Hepatocyte (in vitro differentiated cells): ENCODE data around the gene ARHGAP26. TPM values are rescaled to one million over a fixed set of nuclear protein-coding genes. Genes with fewer than 3 reads are reported as not detected.

Source experiments
- DNase-seq: peaks from one replicate; pipeline ENCODE4 v3.0.0-alpha.2; 2016; ENCODE audit warnings: low spot score
- H2AFZ ChIP-seq: fragments of 200-600 bp; sonication (generic); 2 replicates; pipeline ENCODE4 v1.6.0; 2016; ENCODE audit warnings: antibody characterized with exemption, mild to moderate bottlenecking
- H3K27ac ChIP-seq: fragments of 200-600 bp; sonication (generic); 2 replicates; pipeline ENCODE4 v1.5.1; 2016; ENCODE audit warnings: mild to moderate bottlenecking
- H3K27me3 ChIP-seq: fragments of 200-600 bp; sonication (generic); 2 replicates; pipeline ENCODE4 v1.6.1; 2016
- H3K36me3 ChIP-seq: fragments of 200-600 bp; sonication (generic); replicated peaks from 2 replicates; pipeline ENCODE4 v1.5.1; 2016; ENCODE audit warnings: low read depth; ENCODE audit not compliant: insufficient read depth
- H3K4me1 ChIP-seq: fragments of 200-600 bp; sonication (generic); 2 replicates; pipeline ENCODE4 v1.5.1; 2016; ENCODE audit warnings: mild to moderate bottlenecking, moderate library complexity; ENCODE audit not compliant: insufficient read depth
- H3K4me2 ChIP-seq: fragments of 200-600 bp; sonication (generic); 2 replicates; pipeline ENCODE4 v1.6.0; 2016
- H3K4me3 ChIP-seq: fragments of 200-600 bp; sonication (generic); 2 replicates; pipeline ENCODE4 v1.5.1; 2016; ENCODE audit warnings: mild to moderate bottlenecking
- H3K79me2 ChIP-seq: fragments of 200-600 bp; sonication (generic); 2 replicates; pipeline ENCODE4 v1.6.0; 2017; ENCODE audit warnings: mild to moderate bottlenecking
- H3K9me2 ChIP-seq: fragments of 200-600 bp; sonication (generic); replicated peaks from 2 replicates; pipeline ENCODE4 v1.6.0; 2017; ENCODE audit warnings: mild to moderate bottlenecking; ENCODE audit not compliant: insufficient read depth
- H3K9me3 ChIP-seq: fragments of 200-600 bp; sonication (generic); 2 replicates; pipeline ENCODE4 v1.5.1; 2016; ENCODE audit warnings: low read depth, mild to moderate bottlenecking
- H4K20me1 ChIP-seq: fragments of 200-600 bp; sonication (generic); 2 replicates; pipeline ENCODE4 v1.6.0; 2016; ENCODE audit warnings: mild to moderate bottlenecking; ENCODE audit not compliant: insufficient read depth, poor library complexity, severe bottlenecking
- CTCF ChIP-seq: fragments of 200-600 bp; sonication (generic); IDR thresholded peaks from 2 replicates; pipeline ENCODE4 v1.5.1; 2016; ENCODE audit warnings: antibody characterized with exemption, mild to moderate bottlenecking; ENCODE audit not compliant: poor library complexity
- EZH2 ChIP-seq: fragments of 200-600 bp; sonication (generic); IDR thresholded peaks from 2 replicates; pipeline ENCODE4 v1.6.1; 2016; ENCODE audit warnings: antibody characterized with exemption, mild to moderate bottlenecking, borderline replicate concordance
- EZH2phosphoT487 ChIP-seq: fragments of 200-600 bp; sonication (generic); IDR thresholded peaks from one replicate; pipeline ENCODE4 v1.6.1; 2018; ENCODE audit warnings: antibody characterized with exemption, mild to moderate bottlenecking, low read depth, moderate library complexity; ENCODE audit not compliant: unreplicated experiment, severe bottlenecking
- WGBS: methylation state at CpG from one replicate; pipeline ENCODE4 v1.1.6; 2016; ENCODE audit warnings: low lambda C conversion rate; ENCODE audit errors: missing lambda C conversion rate; 5-methylcytosine and 5-hydroxymethylcytosine counted together
- polyA plus RNA-seq: library from polyadenylated mRNA; unstranded; fragments of >200 nt; fragmentation: Nextera tagmentation; extraction: Ambion mirVana; gene quantifications from 2 replicates; pipeline ENCODE4 v1.2.1, GENCODE V29; 2016
- total RNA-seq: library from RNA; depleted of rRNA; stranded (reverse); fragments of >200 nt; gene quantifications from 2 replicates; pipeline ENCODE4 v1.2.3, GENCODE V29; 2014

Gene ARHGAP26
- total and polyA plus RNA-seq, 2 experiments from 2014 or later, result 16.5 to 19.8 TPM

DNA sequence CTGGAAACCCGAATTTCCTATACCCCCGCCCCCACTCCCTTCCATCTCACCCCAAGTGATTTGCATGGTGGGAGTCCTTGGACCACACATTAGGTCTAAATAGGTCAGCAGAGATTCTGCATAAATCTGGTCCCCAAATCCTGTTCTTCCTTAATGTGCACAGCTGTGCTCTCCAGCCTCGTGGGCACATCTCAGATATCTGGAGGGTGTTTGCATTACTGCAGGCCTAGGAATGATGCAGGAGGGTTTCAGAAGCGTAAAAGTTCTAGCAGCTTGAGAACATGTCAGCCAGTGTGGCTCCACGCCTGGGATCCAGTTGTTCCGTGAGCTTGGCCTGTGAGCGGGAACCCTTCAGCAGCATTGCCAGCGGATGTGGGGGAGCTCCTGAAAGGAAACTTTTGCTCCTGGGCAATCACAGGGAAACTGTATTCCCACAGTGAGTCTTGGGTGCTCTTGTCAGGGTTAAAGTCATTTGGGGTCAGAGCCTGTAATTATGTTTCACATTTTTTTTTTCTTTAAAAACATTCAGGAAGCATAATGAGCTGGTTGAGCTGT lies 12.9 kb downstream of the ARHGAP26 start:
- Histone ChIP-seq H3K79me2 (peaks cover 56% of the 10 kb centered on the region), H4K20me1 (no peaks in the 10 kb centered on the region), H3K27ac (no peak overlapping the region), H3K27me3 (no peaks in the 10 kb centered on the region), H3K4me3 (no peak overlapping the region), H3K9me2 (no peaks in the 10 kb centered on the region), H3K36me3 (no peaks in the 10 kb centered on the region), H2AFZ (no peak overlapping the region), H3K9me3 (no peaks in the 10 kb centered on the region), H3K4me1 (peaks cover 20% of the 10 kb centered on the region), H3K4me2 (no peak overlapping the region)
- WGBS, result 87% methylated on average over 8 of the region's 8 CpGs
- no peak for DNase-seq
- TF ChIP-seq EZH2phosphoT487 (no peak), CTCF (no peak), EZH2 (no peak)

DNA sequence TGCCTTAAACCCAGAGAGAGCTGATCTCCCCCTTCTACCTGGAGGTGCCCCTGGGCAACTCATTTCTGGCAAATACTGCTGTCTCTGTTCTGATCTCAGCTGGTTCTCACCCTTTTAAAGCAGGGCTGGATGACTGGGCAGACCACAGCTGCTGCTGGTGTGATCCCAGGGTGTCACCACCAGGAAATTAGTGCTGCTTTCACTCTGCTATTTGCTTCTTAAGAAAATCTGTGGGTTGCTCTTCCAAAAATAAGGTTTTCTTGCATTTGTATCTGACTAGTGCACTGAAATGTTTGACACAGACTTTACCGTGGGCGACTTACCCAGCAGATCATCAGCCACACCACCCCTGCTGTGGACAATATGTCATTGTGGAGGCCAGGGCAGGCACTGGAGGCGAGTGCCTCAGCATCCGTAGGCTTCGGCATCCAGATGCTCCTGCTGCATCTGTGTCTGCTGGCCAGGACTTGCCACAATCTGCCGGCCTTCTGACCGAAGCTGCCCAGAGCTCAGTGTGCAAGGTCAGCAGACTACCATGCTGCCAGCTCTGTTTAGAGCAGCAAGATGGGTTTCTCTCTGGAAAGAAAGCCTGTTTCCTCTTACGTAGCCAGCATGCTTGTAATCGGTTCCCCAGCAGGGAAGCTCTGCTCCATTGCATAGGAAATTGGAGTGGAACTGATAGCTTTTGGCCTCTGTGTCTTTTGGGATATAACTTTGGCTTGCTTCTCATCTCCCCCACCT lies 13.6 kb downstream of the ARHGAP26 start:
- no peak overlapping the region for H3K4me2 ChIP-seq
- no peak for DNase-seq

GRCh38 chr5:142784401-142784955 lies 14.3 kb downstream of the ARHGAP26 start:
- H3K9me3 ChIP-seq, result no peaks in the 10 kb centered on the region
- H3K4me1 ChIP-seq, result peaks cover 7% of the 10 kb centered on the region
- H3K4me3 ChIP-seq, result no peak overlapping the region
- no peak for DNase-seq
- H3K27me3 ChIP-seq, result no peaks in the 10 kb centered on the region
- no peak overlapping the region for H3K4me2 ChIP-seq
- H2AFZ ChIP-seq, result no peak overlapping the region
- H3K27ac ChIP-seq, result no peak overlapping the region
- TF ChIP-seq EZH2phosphoT487 (no peak), CTCF (no peak), EZH2 (no peak)
- H3K9me2 ChIP-seq, result no peaks in the 10 kb centered on the region
- 87% methylated on average over 7 of the region's 7 CpGs for WGBS
- H3K36me3 ChIP-seq, result no peaks in the 10 kb centered on the region
- H4K20me1 ChIP-seq, result no peaks in the 10 kb centered on the region
- peaks cover 55% of the 10 kb centered on the region for H3K79me2 ChIP-seq

More for the DNA sequence above, 13.6 kb downstream of the ARHGAP26 start:
- H3K4me1 ChIP-seq, result peaks cover 14% of the 10 kb centered on the region
- 80% methylated on average over 9 of the region's 9 CpGs for WGBS
- H3K36me3 ChIP-seq, result no peaks in the 10 kb centered on the region
- H3K9me2 ChIP-seq, result no peaks in the 10 kb centered on the region
- no peaks in the 10 kb centered on the region for H3K27me3 ChIP-seq
- H3K4me3 ChIP-seq, result no peak overlapping the region
- TF ChIP-seq EZH2 (no peak), CTCF (no peak), EZH2phosphoT487 (no peak)
- no peaks in the 10 kb centered on the region for H3K9me3 ChIP-seq
- H3K79me2 ChIP-seq, result peaks cover 52% of the 10 kb centered on the region
- H4K20me1 ChIP-seq, result no peaks in the 10 kb centered on the region
- no peak overlapping the region for H3K27ac ChIP-seq
- no peak overlapping the region for H2AFZ ChIP-seq
